A673 (cell line): Measurements from ENCODE around the gene PGGT1B.

Experiments used
- EZH2 ChIP-seq: fragments of 200-600 bp; sonication (generic); IDR thresholded peaks from 2 replicates; pipeline ENCODE4 v1.6.1; 2017; ENCODE audit warnings: borderline replicate concordance, low read depth, mild to moderate bottlenecking, mixed read lengths, antibody characterized with exemption, low read length; ENCODE audit not compliant: poor library complexity, severe bottlenecking
- TF ChIP-seq, protein P1 (sequence below): fragments of 300-800, 200-600 bp; sonication (generic); conservative IDR thresholded peaks from 2 replicates; pipeline ENCODE4 v1.5.1; 2017; ENCODE audit warnings: low read depth, mild to moderate bottlenecking, antibody characterized with exemption, low read length, moderate library complexity, mixed read lengths

DNA sequence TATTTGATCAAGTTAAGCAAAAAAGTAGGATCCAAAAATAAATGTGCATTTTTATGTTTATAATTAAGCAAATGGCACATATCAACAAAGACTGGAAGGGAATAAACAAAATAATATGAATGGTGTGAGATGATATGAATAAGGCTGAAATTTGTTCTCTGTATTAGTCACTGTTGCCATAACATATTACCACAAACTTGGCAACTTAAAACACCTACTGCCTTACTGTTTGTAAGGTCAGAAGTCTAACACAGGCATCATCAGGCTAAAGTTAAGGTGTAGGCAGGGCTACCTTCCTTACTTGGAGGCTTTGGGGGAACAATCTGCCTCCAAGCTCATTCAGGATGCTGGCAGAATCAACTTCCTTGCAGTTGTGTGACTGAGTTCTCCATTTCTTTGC is 19.3 kb downstream of the PGGT1B start:
- TF ChIP-seq, protein P1, sequence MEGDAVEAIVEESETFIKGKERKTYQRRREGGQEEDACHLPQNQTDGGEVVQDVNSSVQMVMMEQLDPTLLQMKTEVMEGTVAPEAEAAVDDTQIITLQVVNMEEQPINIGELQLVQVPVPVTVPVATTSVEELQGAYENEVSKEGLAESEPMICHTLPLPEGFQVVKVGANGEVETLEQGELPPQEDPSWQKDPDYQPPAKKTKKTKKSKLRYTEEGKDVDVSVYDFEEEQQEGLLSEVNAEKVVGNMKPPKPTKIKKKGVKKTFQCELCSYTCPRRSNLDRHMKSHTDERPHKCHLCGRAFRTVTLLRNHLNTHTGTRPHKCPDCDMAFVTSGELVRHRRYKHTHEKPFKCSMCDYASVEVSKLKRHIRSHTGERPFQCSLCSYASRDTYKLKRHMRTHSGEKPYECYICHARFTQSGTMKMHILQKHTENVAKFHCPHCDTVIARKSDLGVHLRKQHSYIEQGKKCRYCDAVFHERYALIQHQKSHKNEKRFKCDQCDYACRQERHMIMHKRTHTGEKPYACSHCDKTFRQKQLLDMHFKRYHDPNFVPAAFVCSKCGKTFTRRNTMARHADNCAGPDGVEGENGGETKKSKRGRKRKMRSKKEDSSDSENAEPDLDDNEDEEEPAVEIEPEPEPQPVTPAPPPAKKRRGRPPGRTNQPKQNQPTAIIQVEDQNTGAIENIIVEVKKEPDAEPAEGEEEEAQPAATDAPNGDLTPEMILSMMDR: no peak
- TF ChIP-seq EZH2: no peak
